ENCODE measurements around the gene CACNA1S.

CACNA1S gene

DNA sequence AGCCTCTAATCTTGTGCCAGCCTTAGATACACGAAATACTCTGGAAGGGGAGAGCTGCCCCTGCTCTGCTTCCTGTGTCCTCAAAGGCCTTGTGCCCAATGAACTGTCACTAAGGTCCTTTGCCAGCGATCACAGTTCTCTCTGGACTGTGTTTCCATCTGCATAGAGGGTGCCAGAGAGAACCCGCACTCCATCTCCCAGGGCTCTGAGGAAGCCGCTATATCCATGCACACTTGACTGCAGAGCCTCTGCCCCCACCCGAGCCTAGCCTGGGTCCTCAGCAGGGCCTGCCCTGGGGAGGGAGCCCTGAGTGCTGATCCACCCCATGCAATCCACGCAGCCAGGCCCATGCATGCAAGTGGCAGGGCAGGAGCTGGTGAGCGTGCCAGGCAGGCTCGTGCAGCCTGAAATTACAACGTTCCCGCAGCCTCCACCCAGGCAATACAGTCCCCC, 58.1 kb downstream of the CACNA1S start:
- in situ Hi-C loops (cut with MboI; ENCODE audit: low sequenced_read_pairs, unreplicated experiment), result no loop called here
- DNase-seq (ENCODE audit: low spot score), result no peak
- TF ChIP-seq, protein P1, sequence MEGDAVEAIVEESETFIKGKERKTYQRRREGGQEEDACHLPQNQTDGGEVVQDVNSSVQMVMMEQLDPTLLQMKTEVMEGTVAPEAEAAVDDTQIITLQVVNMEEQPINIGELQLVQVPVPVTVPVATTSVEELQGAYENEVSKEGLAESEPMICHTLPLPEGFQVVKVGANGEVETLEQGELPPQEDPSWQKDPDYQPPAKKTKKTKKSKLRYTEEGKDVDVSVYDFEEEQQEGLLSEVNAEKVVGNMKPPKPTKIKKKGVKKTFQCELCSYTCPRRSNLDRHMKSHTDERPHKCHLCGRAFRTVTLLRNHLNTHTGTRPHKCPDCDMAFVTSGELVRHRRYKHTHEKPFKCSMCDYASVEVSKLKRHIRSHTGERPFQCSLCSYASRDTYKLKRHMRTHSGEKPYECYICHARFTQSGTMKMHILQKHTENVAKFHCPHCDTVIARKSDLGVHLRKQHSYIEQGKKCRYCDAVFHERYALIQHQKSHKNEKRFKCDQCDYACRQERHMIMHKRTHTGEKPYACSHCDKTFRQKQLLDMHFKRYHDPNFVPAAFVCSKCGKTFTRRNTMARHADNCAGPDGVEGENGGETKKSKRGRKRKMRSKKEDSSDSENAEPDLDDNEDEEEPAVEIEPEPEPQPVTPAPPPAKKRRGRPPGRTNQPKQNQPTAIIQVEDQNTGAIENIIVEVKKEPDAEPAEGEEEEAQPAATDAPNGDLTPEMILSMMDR (IDR thresholded peaks at IDR 0.05; ENCODE audit: borderline replicate concordance, control extremely low read depth, extremely low read depth, insufficient read depth, missing control alignments), result no peak

- in situ Hi-C loops (cut with MboI; ENCODE audit: low sequenced_read_pairs, unreplicated experiment), result no loop called here
- TF ChIP-seq, protein P1 (IDR thresholded peaks at IDR 0.05; ENCODE audit: borderline replicate concordance, control extremely low read depth, extremely low read depth, insufficient read depth, missing control alignments), result no peak
- no peak for DNase-seq (ENCODE audit: low spot score)
Measured at GRCh38 chr1:201053155-201053860, 58.9 kb downstream of the CACNA1S start.

- no peak for DNase-seq (ENCODE audit: low spot score)
- in situ Hi-C loops (cut with MboI; ENCODE audit: low sequenced_read_pairs, unreplicated experiment), result no loop called here
- TF ChIP-seq, protein P1 (IDR thresholded peaks at IDR 0.05; ENCODE audit: borderline replicate concordance, control extremely low read depth, extremely low read depth, insufficient read depth, missing control alignments), result no peak
Measured at GRCh38 chr1:201051399-201051798, 60.8 kb downstream of the CACNA1S start.

DNA sequence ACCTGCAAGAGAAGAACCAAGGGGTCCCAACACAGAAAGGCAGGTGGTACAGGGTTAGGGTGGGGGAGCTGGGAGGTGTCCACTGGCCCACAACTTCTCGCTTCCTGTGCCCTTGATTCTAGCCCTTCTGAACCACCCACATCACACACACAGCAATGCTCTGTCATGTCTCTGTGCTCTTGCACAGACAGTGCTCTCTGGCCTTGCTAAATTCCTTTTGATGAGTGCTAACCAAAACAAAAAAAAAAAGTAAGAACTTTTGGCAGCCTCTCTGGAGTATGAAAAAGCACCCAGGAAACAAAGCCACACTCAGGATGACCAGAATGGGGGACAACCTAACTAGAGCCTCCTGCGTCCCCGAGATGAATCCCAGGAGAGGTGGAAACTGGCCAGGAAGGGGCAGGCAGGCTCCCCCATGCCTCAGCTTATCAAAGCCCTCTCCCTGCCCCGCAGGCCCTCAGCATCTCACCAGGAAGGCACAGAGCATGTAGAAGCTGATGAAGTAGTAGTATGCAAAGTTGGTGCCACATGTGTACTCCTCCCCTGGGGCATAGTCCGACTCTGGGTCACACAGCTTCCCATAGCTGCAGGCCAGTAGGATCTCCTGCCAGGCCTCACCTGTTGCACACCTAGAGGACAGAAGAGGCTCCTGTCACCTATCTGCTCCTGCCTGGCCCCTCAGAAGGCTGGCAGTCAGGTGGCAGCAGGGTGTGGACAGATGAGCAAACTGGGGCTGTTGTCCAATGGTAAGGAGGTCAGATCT, 61.5 kb downstream of the CACNA1S start:
- DNase-seq (ENCODE audit: low spot score), result no peak
- TF ChIP-seq, protein P1 (IDR thresholded peaks at IDR 0.05; ENCODE audit: borderline replicate concordance, control extremely low read depth, extremely low read depth, insufficient read depth, missing control alignments), result no peak
- in situ Hi-C loops (cut with MboI; ENCODE audit: low sequenced_read_pairs, unreplicated experiment), result no loop called here

DNA sequence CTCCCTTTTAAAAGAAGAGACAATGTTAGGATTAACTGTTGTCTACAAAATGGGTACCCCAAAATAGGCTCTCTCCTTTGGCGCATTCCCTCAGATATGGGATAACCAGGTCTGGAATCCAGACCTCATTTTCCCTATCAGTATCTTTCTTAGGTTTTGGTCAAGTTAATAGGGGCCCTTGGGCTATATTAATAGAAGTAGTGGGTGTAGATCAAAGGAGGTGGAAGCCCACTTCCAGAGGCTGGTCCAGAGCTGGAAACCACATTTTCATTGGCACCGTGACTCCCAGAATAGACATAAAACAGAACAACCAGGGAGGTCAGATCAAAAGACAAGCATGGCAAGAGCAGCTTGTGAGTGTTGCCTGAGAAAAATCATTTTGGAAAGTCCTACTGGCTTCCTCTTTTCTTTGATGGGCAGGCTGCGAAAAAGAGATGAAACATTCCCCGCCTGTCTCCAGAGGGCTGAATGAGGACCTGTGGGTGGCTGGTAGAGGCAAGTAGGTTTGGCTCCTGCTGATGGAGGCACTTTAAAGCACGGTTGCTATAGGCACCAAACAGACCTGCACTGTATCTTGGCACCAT, 62.9 kb downstream of the CACNA1S start:
- in situ Hi-C loops (cut with MboI; ENCODE audit: low sequenced_read_pairs, unreplicated experiment), result no loop called here
- DNase-seq (ENCODE audit: low spot score), result no peak
- TF ChIP-seq, protein P1 (IDR thresholded peaks at IDR 0.05; ENCODE audit: borderline replicate concordance, control extremely low read depth, extremely low read depth, insufficient read depth, missing control alignments), result no peak

DNA sequence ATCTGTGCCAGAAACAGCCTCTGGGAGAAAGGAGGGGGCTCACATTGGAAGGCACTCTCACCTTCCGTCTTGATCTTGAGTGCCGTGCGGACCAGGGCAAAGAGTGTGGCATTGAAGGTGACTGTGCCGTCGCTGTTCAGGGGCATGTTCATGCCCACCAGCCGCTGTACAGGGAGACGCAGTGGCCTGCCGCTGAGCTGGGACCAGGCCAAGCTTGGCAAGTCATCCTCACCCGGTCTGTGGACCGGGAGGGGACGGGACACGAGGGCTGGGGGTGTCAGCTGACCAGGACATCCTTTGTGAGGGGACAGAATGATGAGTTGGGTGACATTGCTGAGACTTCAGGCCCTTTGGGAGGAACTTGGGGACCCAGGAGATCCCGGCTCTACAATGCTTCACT, 63.7 kb downstream of the CACNA1S start:
- in situ Hi-C loops (cut with MboI; ENCODE audit: low sequenced_read_pairs, unreplicated experiment), result no loop called here
- TF ChIP-seq, protein P1 (IDR thresholded peaks at IDR 0.05; ENCODE audit: borderline replicate concordance, control extremely low read depth, extremely low read depth, insufficient read depth, missing control alignments), result no peak
- DNase-seq (ENCODE audit: low spot score), result no peak

Measured in GM13976 (cell line).